IMR-90 (cell line): ENCODE measurements around the gene TUBG2. TPM values are rescaled to one million over a fixed set of nuclear protein-coding genes. Genes with fewer than 3 reads are reported as not detected.
A peak's percentile ranks its signal among the peaks of the same experiment; 100 is the strongest.

Experiments used
- ATAC-seq: fragments of 200-7000 bp; cut with Tn5 transposase; 2 replicates; pipeline ENCODE4 v1.9.1; 2020; ENCODE audit warnings: low read depth, mild to moderate bottlenecking, moderate library complexity
- BruUV-seq: library from RNA; stranded (reverse); fragments of 400-500 nt; replicated peaks from 2 replicates; lab custom pipeline; 2021; lab: Mats Ljungman, UMichigan
- CTCF ChIA-PET: fragments of 300-600 bp; formaldehyde crosslinking; extraction: SDS; loops from one replicate; lab custom pipeline; 2021; ENCODE audit warnings: antibody characterized with exemption; lab: Yijun Ruan, JAX
- POLR2A ChIA-PET: fragments of 300-600 bp; sonication (Branson Sonifier 250); formaldehyde crosslinking; loops from one replicate; lab custom pipeline; 2022; ENCODE audit warnings: antibody characterized with exemption; ENCODE audit not compliant: unreplicated experiment; lab: Charles Lee
- DNase-seq: peaks from one replicate; pipeline ENCODE4 v3.0.0; 2013
- H2AFZ ChIP-seq: replicated peaks from 2 replicates; pipeline ENCODE3; 2013; ENCODE audit warnings: low read length, mild to moderate bottlenecking; ENCODE audit not compliant: poor library complexity
- H2AK5ac ChIP-seq: 2 replicates; pipeline ENCODE4 v1.6.1; 2013; ENCODE audit warnings: low read depth, low read length, inconsistent platforms
- H2AK9ac ChIP-seq: replicated peaks from 2 replicates; pipeline ENCODE3; 2013; ENCODE audit warnings: mild to moderate bottlenecking, low read depth, low read length, moderate library complexity; ENCODE audit not compliant: poor library complexity
- H2BK120ac ChIP-seq: 2 replicates; pipeline ENCODE4 v1.6.1; 2013; ENCODE audit warnings: low read depth, low read length, inconsistent platforms
- H2BK15ac ChIP-seq: 3 replicates; pipeline ENCODE4 v1.6.1; 2013; ENCODE audit warnings: low read depth, low read length, inconsistent platforms
- H2BK20ac ChIP-seq: 2 replicates; pipeline ENCODE4 v1.6.1; 2013; ENCODE audit warnings: low read depth, mild to moderate bottlenecking, inconsistent platforms, low read length, moderate library complexity
- H2BK5ac ChIP-seq: 2 replicates; pipeline ENCODE4 v1.6.1; 2013; ENCODE audit warnings: mild to moderate bottlenecking, low read depth, low read length, inconsistent platforms; ENCODE audit not compliant: poor library complexity, severe bottlenecking
- H3K14ac ChIP-seq: replicated peaks from 2 replicates; pipeline ENCODE4 v1.6.1; 2013; ENCODE audit warnings: low read depth, low read length, inconsistent platforms
- H3K18ac ChIP-seq: 2 replicates; pipeline ENCODE4 v1.6.1; 2013; ENCODE audit warnings: low read depth, low read length, control low read depth
- H3K23ac ChIP-seq: 2 replicates; pipeline ENCODE4 v1.6.1; 2013; ENCODE audit warnings: low read depth, low read length, inconsistent platforms
- H3K27ac ChIP-seq: 2 replicates; pipeline ENCODE4 v1.5.1; 2013; ENCODE audit warnings: mild to moderate bottlenecking, control low read depth, low read length; ENCODE audit not compliant: insufficient read depth
- H3K27me3 ChIP-seq: 2 replicates; pipeline ENCODE4 v1.6.1; 2013; ENCODE audit warnings: low read length; ENCODE audit not compliant: control insufficient read depth, insufficient read depth
- H3K36me3 ChIP-seq: 2 replicates; pipeline ENCODE4 v1.6.1; 2013; ENCODE audit warnings: low read length, mixed read lengths; ENCODE audit not compliant: control insufficient read depth, insufficient read depth
- H3K4ac ChIP-seq: 2 replicates; pipeline ENCODE4 v1.6.1; 2013; ENCODE audit warnings: low read depth, low read length, inconsistent platforms
- H3K4me1 ChIP-seq: 2 replicates; pipeline ENCODE4 v1.6.1; 2013; ENCODE audit warnings: low read length, mixed read lengths; ENCODE audit not compliant: control insufficient read depth, insufficient read depth
- H3K4me2 ChIP-seq: 2 replicates; pipeline ENCODE4 v1.6.1; 2013; ENCODE audit warnings: low read depth, mild to moderate bottlenecking, control low read depth, low read length, moderate library complexity
- H3K4me3 ChIP-seq: 2 replicates; pipeline ENCODE4 v1.5.1; 2013; ENCODE audit warnings: low read depth, mild to moderate bottlenecking, control low read depth, low read length, moderate library complexity; ENCODE audit not compliant: insufficient read depth
- H3K56ac ChIP-seq: 2 replicates; pipeline ENCODE4 v1.6.1; 2013; ENCODE audit warnings: low read length, inconsistent platforms; ENCODE audit not compliant: insufficient read depth; ENCODE audit errors: extremely low read depth
- H3K79me1 ChIP-seq, 2 experiments: 2 replicates each; pipeline ENCODE4 v1.6.1; 2013; ENCODE audit warnings: low read length in 2 of 2, inconsistent platforms in 1 of 2, low read depth in 1 of 2
- H3K9ac ChIP-seq: 2 replicates; pipeline ENCODE4 v1.6.1; 2013; ENCODE audit warnings: low read depth, low read length, control low read depth
- H3K9me1 ChIP-seq: 2 replicates; pipeline ENCODE4 v1.6.1; 2013; ENCODE audit warnings: low read length, inconsistent platforms; ENCODE audit not compliant: insufficient read depth
- H3K9me3 ChIP-seq: 2 replicates; pipeline ENCODE4 v1.6.1; 2013; ENCODE audit warnings: low read length; ENCODE audit not compliant: control insufficient read depth, insufficient read depth
- H4K20me1 ChIP-seq: 2 replicates; pipeline ENCODE4 v1.6.1; 2013; ENCODE audit warnings: low read length, inconsistent platforms; ENCODE audit not compliant: insufficient read depth
- H4K5ac ChIP-seq: 2 replicates; pipeline ENCODE4 v1.6.1; 2013; ENCODE audit warnings: mild to moderate bottlenecking, low read depth, low read length, control low read depth
- H4K8ac ChIP-seq, 2 experiments: 2 replicates each; pipeline ENCODE4 v1.6.1; 2013; ENCODE audit warnings: low read depth in 2 of 2, low read length in 2 of 2, control low read depth in 1 of 2, inconsistent platforms in 1 of 2
- H4K91ac ChIP-seq: 2 replicates; pipeline ENCODE4 v1.6.1; 2013; ENCODE audit warnings: low read depth, low read length, inconsistent platforms; ENCODE audit not compliant: insufficient read depth
- CHD1 ChIP-seq: IDR thresholded peaks from 2 replicates; pipeline ENCODE4 v1.6.1; 2012; ENCODE audit warnings: low read depth, low read length, improper control_type of control experiment
- CTCF ChIP-seq: conservative IDR thresholded peaks from 2 replicates; pipeline ENCODE4 v1.5.1; 2012; ENCODE audit warnings: mild to moderate bottlenecking, low read depth, low read length, improper control_type of control experiment
- ELK1 ChIP-seq: fragments of 150-350 bp; IDR thresholded peaks from 2 replicates; pipeline ENCODE4 v1.6.1; 2016; ENCODE audit warnings: low read depth, mild to moderate bottlenecking, low read length, moderate library complexity, borderline replicate concordance
- FOS ChIP-seq: fragments of 150-350 bp; IDR thresholded peaks from 2 replicates; pipeline ENCODE4 v1.6.1; 2016; ENCODE audit warnings: low read depth, low read length
- MAFK ChIP-seq: IDR thresholded peaks from 2 replicates; pipeline ENCODE4 v1.6.1; 2012; ENCODE audit warnings: low read depth, low read length, improper control_type of control experiment
- MAZ ChIP-seq: IDR thresholded peaks from 2 replicates; pipeline ENCODE4 v1.6.1; 2012; ENCODE audit warnings: low read depth, mild to moderate bottlenecking, low read length, improper control_type of control experiment, moderate library complexity, borderline replicate concordance
- MXI1 ChIP-seq: IDR thresholded peaks from 2 replicates; pipeline ENCODE4 v1.6.1; 2012; ENCODE audit warnings: low read depth, mild to moderate bottlenecking, low read length, moderate library complexity, borderline replicate concordance
- POLR2A ChIP-seq: IDR thresholded peaks from 2 replicates; pipeline ENCODE4 v1.6.1; 2012; ENCODE audit warnings: mild to moderate bottlenecking, low read depth, low read length
- RAD21 ChIP-seq: IDR thresholded peaks from 2 replicates; pipeline ENCODE4 v1.6.1; 2012; ENCODE audit warnings: low read length, improper control_type of control experiment
- RCOR1 ChIP-seq: IDR thresholded peaks from 2 replicates; pipeline ENCODE4 v1.6.1; 2012; ENCODE audit warnings: mild to moderate bottlenecking, low read length, improper control_type of control experiment; ENCODE audit not compliant: insufficient replicate concordance
- SMC3 ChIP-seq: fragments of 150-350 bp; IDR thresholded peaks from 2 replicates; pipeline ENCODE4 v1.6.1; 2016; ENCODE audit warnings: low read depth, mild to moderate bottlenecking, antibody characterized with exemption, low read length, moderate library complexity
- WGBS, 2 experiments: methylation state at CpG; one replicate each; pipeline versions ENCODE4 v1.1.5 to v1.1.7; 2013; ENCODE audit warnings: missing lambda C conversion rate in 2 of 2; ENCODE audit not compliant: insufficient read length in 1 of 2; ENCODE audit errors: extremely low coverage in 2 of 2; 5-methylcytosine and 5-hydroxymethylcytosine counted together
- dilution Hi-C: fragments of 300-500 bp; cut with HindIII; formaldehyde crosslinking; loops from one replicate; pipeline ENCODE4 v1.14.3; 2018; ENCODE audit warnings: low sequenced_read_pairs; ENCODE audit not compliant: unreplicated experiment
- in situ Hi-C: fragments of 300-500 bp; cut with MboI; formaldehyde crosslinking; loops from 3 replicates; pipeline ENCODE4 v1.14.3; 2019; ENCODE audit warnings: low sequenced_read_pairs, inconsistent platforms, mixed read lengths
- intact Hi-C: fragments of 100-400 bp; cut with micrococcal nuclease; formaldehyde crosslinking; loops from 2 replicates; pipeline ENCODE4 v1.10.0; 2022
- polyA plus RNA-seq, 3 experiments: library from polyadenylated mRNA; depleted of rRNA; stranded (reverse); fragments of >200 nt; gene quantifications; 2 replicates each; pipeline ENCODE4 v1.2.3, GENCODE V29; 2012; ENCODE audit warnings: low replicate concordance in 1 of 3
- total RNA-seq: library from RNA; depleted of rRNA; stranded (reverse); fragments of >200 nt; gene quantifications from 2 replicates; pipeline ENCODE4 v1.2.3, GENCODE V29; 2012

The TUBG2 gene
- total and polyA plus RNA-seq, 2 of the 4 experiments (the other 2 are of a cell fraction), result 3.6 to 24.6 TPM

- no peak; the same call in 1 of the 2 replicates for TF ChIP-seq MXI1
These were observed 19.1 kb downstream of the TUBG2 start (continued) for GRCh38 chr17:42677921-42678781.

GRCh38 chr17:42678951-42679491 is 19.9 kb downstream of the TUBG2 start:
- H3K4me3 ChIP-seq, result no peak overlapping the region
- H3K4me1 ChIP-seq, result peaks cover 36% of the 10 kb centered on the region
- H2BK5ac ChIP-seq, result peak overlapping the region; percentile 99
- peak overlapping the region; percentile 85 for H3K9ac ChIP-seq
- ATAC-seq (no peak), DNase-seq (peak; percentile 39)
- no peaks in the 10 kb centered on the region for H3K9me3 ChIP-seq
- intact Hi-C loops, result loop anchor here (1.0 to 2.0 kb wide), 2 partner anchors 70 to 101 kb away; partner anchors contain the start of genes RETREG3 and TUBG1
- H3K4me2 ChIP-seq, result peak overlapping the region; percentile 89
- peak overlapping the region; percentile 53; the same call in 1 of the 2 replicates for H3K56ac ChIP-seq
- peak overlapping the region; percentile 99 for H2AFZ ChIP-seq
- peak overlapping the region; percentile 98 for H4K91ac ChIP-seq
- no CpG with 5 or more reads among the region's 18 CpGs for WGBS, 2 experiments
- H4K5ac ChIP-seq, result peak overlapping the region; percentile 99
- no TSS peak for BruUV-seq
- H2BK120ac ChIP-seq, result peak overlapping the region; percentile 93
- H3K14ac ChIP-seq, result peak overlapping the region; percentile 90
- H3K23ac ChIP-seq, result peak overlapping the region; percentile 96
- POLR2A ChIA-PET, result interaction anchor here (1.4 kb wide), 1 partner anchor 70 kb away, joined by 3 read pairs; the partner anchor contains the start of genes RETREG3 and TUBG1
- H3K4ac ChIP-seq, result peak overlapping the region; percentile 99
- H4K8ac ChIP-seq, result peak overlapping the region; percentile 94 to 100
- CTCF ChIA-PET, result interaction anchor here (0.5 to 3.8 kb wide), 5 partner anchors 71 to 141 kb away, joined by 3 to 15 read pairs (median 3); partner anchors contain the start of gene PSMC3IP
- peak overlapping the region; percentile 91; the same call in 1 of the 3 replicates for H2BK15ac ChIP-seq
- H2AK5ac ChIP-seq, result peak overlapping the region; percentile 96
- dilution Hi-C loops, result no loop called here
- H3K27me3 ChIP-seq, result no peaks in the 10 kb centered on the region
- H4K20me1 ChIP-seq, result peaks cover 29% of the 10 kb centered on the region
- peak overlapping the region; percentile 81 for H3K18ac ChIP-seq
- in situ Hi-C loops, result loop anchor here (25.0 kb wide), 1 partner anchor 633 kb away; no protein-coding TSS in a partner anchor
- H2BK20ac ChIP-seq, result peak overlapping the region; percentile 76
- peaks cover under 1% of the 10 kb centered on the region; the same call in 1 of the 2 replicates for H3K36me3 ChIP-seq
- H3K9me1 ChIP-seq, result peaks cover 20% of the 10 kb centered on the region
- H3K79me1 ChIP-seq, result peaks cover 18 to 70% of the 10 kb centered on the region in 2 experiments
- peak overlapping the region; percentile 97 for H3K27ac ChIP-seq
- H2AK9ac ChIP-seq, result peak overlapping the region; percentile 94
- TF ChIP-seq CTCF (no peak), FOS (no peak), MAZ (no peak), SMC3 (no peak), POLR2A (no peak), MXI1 (no peak), RCOR1 (no peak), CHD1 (no peak), MAFK (no peak), RAD21 (no peak), ELK1 (no peak)
